Caco-2 (cell line): ENCODE data around the gene IL37. TPM values are rescaled to one million over a fixed set of nuclear protein-coding genes. Genes with fewer than 3 reads are reported as not detected.

Source experiments
- BruUV-seq: library from RNA; stranded (reverse); fragments of 400-500 nt; replicated peaks from 2 replicates; lab custom pipeline; 2021; lab: Mats Ljungman, UMichigan
- CTCF ChIA-PET: fragments of 300-600 bp; sonication (Branson Sonifier 250); formaldehyde crosslinking; loops from one replicate; lab custom pipeline; 2022; ENCODE audit warnings: antibody characterized with exemption; lab: Charles Lee
- POLR2A ChIA-PET: fragments of 300-600 bp; sonication (Branson Sonifier 250); formaldehyde crosslinking; loops from one replicate; lab custom pipeline; 2022; ENCODE audit warnings: antibody characterized with exemption; lab: Charles Lee
- DNase-seq, 2 experiments: peaks; one replicate each; pipeline versions ENCODE4 v3.0.0 to v3.0.0-alpha.2; 2020 to 2022
- H3K27me3 ChIP-seq: replicated peaks from 2 replicates; pipeline ENCODE4 v1.6.0; 2011; ENCODE audit warnings: low read length; ENCODE audit not compliant: control insufficient read depth, insufficient read depth
- H3K36me3 ChIP-seq: 2 replicates; pipeline ENCODE4 v1.5.1; 2011; ENCODE audit warnings: low read length; ENCODE audit not compliant: control insufficient read depth, insufficient read depth
- H3K4me1 ChIP-seq: fragments of 250-450 bp; sonication (Bioruptor Pico); 2 replicates; pipeline ENCODE4 v1.5.1; 2020; ENCODE audit warnings: mild to moderate bottlenecking
- H3K4me3 ChIP-seq: 2 replicates; pipeline ENCODE4 v1.5.1; 2011; ENCODE audit warnings: low read depth, mild to moderate bottlenecking, control low read depth, low read length
- H3K9me3 ChIP-seq: fragments of 250-450 bp; sonication (Bioruptor Pico); 2 replicates; pipeline ENCODE4 v1.5.1; 2020; ENCODE audit warnings: mild to moderate bottlenecking, moderate library complexity
- H3K27ac Mint-ChIP-seq: one replicate; pipeline ENCODE4 v1.8.0; 2022; ENCODE audit warnings: mixed read lengths; ENCODE audit not compliant: unreplicated experiment
- H3K27me3 Mint-ChIP-seq: one replicate; pipeline ENCODE4 v1.8.0; 2022; ENCODE audit warnings: mixed read lengths; ENCODE audit not compliant: insufficient read depth, unreplicated experiment
- H3K36me3 Mint-ChIP-seq: one replicate; pipeline ENCODE4 v1.8.0; 2022; ENCODE audit warnings: mild to moderate bottlenecking, mixed read lengths; ENCODE audit not compliant: insufficient read depth, unreplicated experiment
- H3K4me1 Mint-ChIP-seq: one replicate; pipeline ENCODE4 v1.8.0; 2022; ENCODE audit warnings: low read depth, mixed read lengths; ENCODE audit not compliant: unreplicated experiment
- H3K4me3 Mint-ChIP-seq: one replicate; pipeline ENCODE4 v1.8.0; 2022; ENCODE audit warnings: mild to moderate bottlenecking, moderate library complexity, mixed read lengths; ENCODE audit not compliant: unreplicated experiment
- H3K9me3 Mint-ChIP-seq: one replicate; pipeline ENCODE4 v1.8.0; 2022; ENCODE audit warnings: mixed read lengths; ENCODE audit not compliant: unreplicated experiment
- intact Hi-C: fragments of 100-400 bp; cut with micrococcal nuclease; formaldehyde crosslinking; loops from one replicate; pipeline ENCODE4 v1.10.0; 2022; ENCODE audit not compliant: unreplicated experiment
- total RNA-seq: library from RNA; stranded (reverse); gene quantifications from 2 replicates; pipeline ENCODE4 v1.2.3, GENCODE V29; 2022
- TF ChIP-seq, protein P1 (sequence below), 2 experiments: fragments of 200-600 bp in 1 of 2; IDR thresholded peaks; 1 replicate in 1 of 2; 2 replicates in 1 of 2; pipeline versions ENCODE4 v1.5.1 to v1.8.0; 2011 to 2022; ENCODE audit warnings: antibody characterized with exemption in 1 of 2, control low read depth in 1 of 2, inconsistent platforms in 1 of 2, low read depth in 1 of 2, low read length in 1 of 2, mild to moderate bottlenecking in 1 of 2, moderate library complexity in 1 of 2; ENCODE audit not compliant: insufficient read depth in 1 of 2, severe bottlenecking in 1 of 2, unreplicated experiment in 1 of 2

The IL37 gene
- total RNA-seq, 1 experiment from 2014 or later = not detected

DNA sequence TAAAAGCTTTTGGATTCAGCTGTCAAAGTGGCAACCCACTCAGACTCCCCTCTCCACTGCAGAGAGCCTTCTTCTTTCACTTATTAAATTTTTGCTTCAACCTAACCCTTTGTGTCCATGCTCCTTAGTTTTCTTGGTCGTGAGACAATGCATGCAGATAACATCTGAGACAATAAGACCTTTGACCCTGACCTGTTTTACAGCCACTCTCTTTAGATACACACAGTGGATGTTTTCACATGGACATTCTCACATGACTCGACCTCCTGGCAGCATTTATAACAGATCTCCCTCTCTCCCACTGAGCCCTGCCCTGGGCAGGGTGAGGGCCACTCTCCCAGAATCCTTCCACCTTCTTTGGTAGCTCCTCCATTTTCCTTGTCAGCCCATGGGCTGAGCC, 36.4 kb downstream of the IL37 start:
- Mint-ChIP-seq H3K4me1 (no peaks in the 10 kb centered on the region), H3K36me3 (no peaks in the 10 kb centered on the region), H3K27ac (no peak overlapping the region), H3K27me3 (no peaks in the 10 kb centered on the region), H3K4me3 (no peak overlapping the region), H3K9me3 (no peaks in the 10 kb centered on the region)
- TF ChIP-seq, protein P1, sequence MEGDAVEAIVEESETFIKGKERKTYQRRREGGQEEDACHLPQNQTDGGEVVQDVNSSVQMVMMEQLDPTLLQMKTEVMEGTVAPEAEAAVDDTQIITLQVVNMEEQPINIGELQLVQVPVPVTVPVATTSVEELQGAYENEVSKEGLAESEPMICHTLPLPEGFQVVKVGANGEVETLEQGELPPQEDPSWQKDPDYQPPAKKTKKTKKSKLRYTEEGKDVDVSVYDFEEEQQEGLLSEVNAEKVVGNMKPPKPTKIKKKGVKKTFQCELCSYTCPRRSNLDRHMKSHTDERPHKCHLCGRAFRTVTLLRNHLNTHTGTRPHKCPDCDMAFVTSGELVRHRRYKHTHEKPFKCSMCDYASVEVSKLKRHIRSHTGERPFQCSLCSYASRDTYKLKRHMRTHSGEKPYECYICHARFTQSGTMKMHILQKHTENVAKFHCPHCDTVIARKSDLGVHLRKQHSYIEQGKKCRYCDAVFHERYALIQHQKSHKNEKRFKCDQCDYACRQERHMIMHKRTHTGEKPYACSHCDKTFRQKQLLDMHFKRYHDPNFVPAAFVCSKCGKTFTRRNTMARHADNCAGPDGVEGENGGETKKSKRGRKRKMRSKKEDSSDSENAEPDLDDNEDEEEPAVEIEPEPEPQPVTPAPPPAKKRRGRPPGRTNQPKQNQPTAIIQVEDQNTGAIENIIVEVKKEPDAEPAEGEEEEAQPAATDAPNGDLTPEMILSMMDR (IDR thresholded peaks at IDR 0.05; ENCODE audit: insufficient read depth in 1 of 2, low read depth in 1 of 2, low read length in 1 of 2, severe bottlenecking in 1 of 2, unreplicated experiment in 1 of 2) = no peak
- Histone ChIP-seq H3K27me3 (no peaks in the 10 kb centered on the region), H3K9me3 (peaks cover 28% of the 10 kb centered on the region), H3K36me3 (no peaks in the 10 kb centered on the region), H3K4me1 (0 out of 2 replicates have a peak, but pooled peaks cover 3% of the 10 kb centered on the region), H3K4me3 (no peak overlapping the region)
- intact Hi-C loops = no loop called here
- ChIA-PET CTCF (interaction anchor here (1.7 kb wide), 1 partner anchor 12 kb away, joined by 4 read pairs; no protein-coding TSS in a partner anchor), POLR2A (no interaction called here)
- DNase-seq = peak in 1 of 2 experiments; percentile 49
- BruUV-seq = no TSS peak

DNA sequence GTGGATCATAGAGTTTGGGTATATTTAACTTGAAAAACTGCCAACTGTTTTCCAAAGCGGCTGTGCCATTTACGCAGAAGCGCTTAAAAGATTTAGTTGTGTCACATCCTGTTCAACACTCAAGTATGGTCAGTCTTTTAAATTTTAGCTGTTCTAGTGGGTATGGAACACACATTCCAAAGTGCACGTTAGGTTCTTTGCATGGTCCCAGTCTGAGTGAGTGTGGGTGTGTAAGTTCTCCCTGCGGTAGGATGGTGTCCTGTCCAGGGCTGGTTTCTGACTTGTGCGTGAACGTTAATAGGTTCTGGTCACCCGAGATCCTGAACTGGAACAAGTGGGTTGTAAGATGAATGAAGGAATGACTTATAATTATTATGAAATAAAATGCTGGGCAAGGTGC, 38.5 kb downstream of the IL37 start:
- CTCF ChIA-PET = no interaction called here
- no peak overlapping the region for H3K4me3 ChIP-seq
- no peaks in the 10 kb centered on the region for H3K36me3 ChIP-seq
- Mint-ChIP-seq H3K4me3 (no peak overlapping the region), H3K9me3 (no peaks in the 10 kb centered on the region), H3K36me3 (no peaks in the 10 kb centered on the region), H3K4me1 (no peaks in the 10 kb centered on the region), H3K27ac (no peak overlapping the region), H3K27me3 (no peaks in the 10 kb centered on the region)
- intact Hi-C loops = no loop called here
- no peaks in the 10 kb centered on the region for H3K4me1 ChIP-seq
- POLR2A ChIA-PET = no interaction called here
- H3K27me3 ChIP-seq = no peaks in the 10 kb centered on the region
- peaks cover 28% of the 10 kb centered on the region for H3K9me3 ChIP-seq
- TF ChIP-seq, protein P1 (IDR thresholded peaks at IDR 0.05; ENCODE audit: insufficient read depth in 1 of 2, low read depth in 1 of 2, low read length in 1 of 2, severe bottlenecking in 1 of 2, unreplicated experiment in 1 of 2) = no peak
- DNase-seq = no peak
- BruUV-seq = no TSS peak

DNA sequence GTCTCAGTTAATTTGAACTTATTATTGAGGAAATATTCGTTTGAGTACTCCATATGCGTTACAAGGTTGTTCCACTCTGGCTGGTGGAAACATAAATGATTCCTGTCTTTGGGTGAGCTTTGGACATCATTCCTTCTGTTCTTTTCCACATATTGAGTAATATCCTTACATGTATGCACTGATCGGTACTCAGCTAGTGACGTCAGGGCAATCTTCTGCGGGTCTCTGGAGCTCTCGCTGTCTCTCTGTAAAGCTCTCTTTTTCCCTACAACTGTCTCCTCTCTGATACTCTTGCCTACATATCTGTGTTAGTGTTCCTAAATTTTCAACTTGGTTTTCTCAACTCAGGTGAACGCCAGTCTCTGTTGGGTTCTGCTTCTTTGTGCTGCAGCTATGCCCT, 43.4 kb downstream of the IL37 start:
- Histone ChIP-seq H3K27me3 (no peaks in the 10 kb centered on the region), H3K36me3 (no peaks in the 10 kb centered on the region), H3K4me1 (peaks cover 5% of the 10 kb centered on the region; the same call in 1 of the 2 replicates), H3K9me3 (peaks cover 5% of the 10 kb centered on the region), H3K4me3 (no peak overlapping the region)
- TF ChIP-seq, protein P1 (IDR thresholded peaks at IDR 0.05; ENCODE audit: insufficient read depth in 1 of 2, low read depth in 1 of 2, low read length in 1 of 2, severe bottlenecking in 1 of 2, unreplicated experiment in 1 of 2) = no peak
- BruUV-seq = no TSS peak
- ChIA-PET POLR2A (no interaction called here), CTCF (interaction anchor here (2.5 kb wide), 1 partner anchor 13 kb away, joined by 9 read pairs; no protein-coding TSS in a partner anchor)
- Mint-ChIP-seq H3K27ac (no peak overlapping the region), H3K27me3 (no peaks in the 10 kb centered on the region), H3K9me3 (no peaks in the 10 kb centered on the region), H3K4me1 (no peaks in the 10 kb centered on the region), H3K36me3 (no peaks in the 10 kb centered on the region), H3K4me3 (no peak overlapping the region)
- intact Hi-C loops = loop anchor here (10.0 kb wide), 1 partner anchor 330 kb away; no protein-coding TSS in a partner anchor
- no peak for DNase-seq
